ENCODE results near the gene CUZD1.

CUZD1 gene

GRCh38 chr10:122830273-122830964, 15.2 kb downstream of the CUZD1 start:
- no peak overlapping the region for H3K27ac ChIP-seq
- no peak for TF ChIP-seq ZFX (IDR thresholded peaks at IDR 0.05; ENCODE audit: borderline replicate concordance)
- no peak for TF ChIP-seq CTCF (IDR thresholded peaks at IDR 0.05)

- TF ChIP-seq ZFX (IDR thresholded peaks at IDR 0.05; ENCODE audit: borderline replicate concordance) (no peak), CTCF (IDR thresholded peaks at IDR 0.05) (no peak)
- H3K27ac ChIP-seq: no peak overlapping the region
These were observed 16.2 kb downstream of the CUZD1 start for GRCh38 chr10:122829454-122829853.

- TF ChIP-seq ZFX (IDR thresholded peaks at IDR 0.05; ENCODE audit: borderline replicate concordance) (no peak), CTCF (IDR thresholded peaks at IDR 0.05) (no peak)
- no peak overlapping the region for H3K27ac ChIP-seq
These were observed 16.9 kb downstream of the CUZD1 start for GRCh38 chr10:122828716-122829255.

- no peak for TF ChIP-seq CTCF (IDR thresholded peaks at IDR 0.05)
- TF ChIP-seq ZFX (IDR thresholded peaks at IDR 0.05; ENCODE audit: borderline replicate concordance): no peak
- no peak overlapping the region for H3K27ac ChIP-seq
These were observed 18.4 kb downstream of the CUZD1 start for GRCh38 chr10:122827302-122827701.

GRCh38 chr10:122822973-122823690, 22.5 kb downstream of the CUZD1 start:
- H3K27ac ChIP-seq: no peak overlapping the region
- TF ChIP-seq ZFX (IDR thresholded peaks at IDR 0.05; ENCODE audit: borderline replicate concordance): no peak
- TF ChIP-seq CTCF (IDR thresholded peaks at IDR 0.05): no peak

GRCh38 chr10:122821808-122822207, 23.8 kb downstream of the CUZD1 start:
- TF ChIP-seq ZFX (IDR thresholded peaks at IDR 0.05; ENCODE audit: borderline replicate concordance) (no peak), CTCF (IDR thresholded peaks at IDR 0.05) (no peak)
- H3K27ac ChIP-seq: no peak overlapping the region

GRCh38 chr10:122815458-122815857, 30.2 kb downstream of the CUZD1 start:
- H3K27ac ChIP-seq: no peak overlapping the region
- TF ChIP-seq ZFX (IDR thresholded peaks at IDR 0.05; ENCODE audit: borderline replicate concordance) (no peak), CTCF (IDR thresholded peaks at IDR 0.05) (no peak)
